Brain microvascular endothelial cell (primary cell): ENCODE results near the gene CPXM2.

ENCODE experiments used
- DNase-seq: peaks from one replicate; pipeline ENCODE4 v3.0.0-alpha.2; 2020
- H3K27ac ChIP-seq: fragments of 250-450 bp; sonication (Bioruptor Pico); 2 replicates; pipeline ENCODE4 v1.5.1; 2020; ENCODE audit warnings: mild to moderate bottlenecking, moderate library complexity
- H3K27me3 ChIP-seq: fragments of 250-450 bp; sonication (Bioruptor Pico); replicated peaks from 2 replicates; pipeline ENCODE4 v1.5.1; 2020; ENCODE audit warnings: mild to moderate bottlenecking
- H3K36me3 ChIP-seq: fragments of 250-450 bp; sonication (Bioruptor Pico); replicated peaks from 2 replicates; pipeline ENCODE4 v1.5.1; 2020; ENCODE audit warnings: mild to moderate bottlenecking
- H3K4me3 ChIP-seq: 2 replicates; pipeline ENCODE4 v1.5.1; 2011; ENCODE audit warnings: low read depth, mild to moderate bottlenecking, control low read depth, low read length, moderate library complexity
- in situ Hi-C: cut with HindIII; loops from 2 replicates; pipeline ENCODE4 v1.10.0; 2017; ENCODE audit warnings: low sequenced_read_pairs, low pct_ligation_motif_present
- TF ChIP-seq, protein P1 (sequence below): IDR thresholded peaks from 2 replicates; pipeline ENCODE4 v1.5.1; 2011; ENCODE audit warnings: low read depth, mild to moderate bottlenecking, moderate library complexity, low read length, control low read depth, inconsistent platforms; ENCODE audit errors: missing control alignments

CPXM2 gene

DNA sequence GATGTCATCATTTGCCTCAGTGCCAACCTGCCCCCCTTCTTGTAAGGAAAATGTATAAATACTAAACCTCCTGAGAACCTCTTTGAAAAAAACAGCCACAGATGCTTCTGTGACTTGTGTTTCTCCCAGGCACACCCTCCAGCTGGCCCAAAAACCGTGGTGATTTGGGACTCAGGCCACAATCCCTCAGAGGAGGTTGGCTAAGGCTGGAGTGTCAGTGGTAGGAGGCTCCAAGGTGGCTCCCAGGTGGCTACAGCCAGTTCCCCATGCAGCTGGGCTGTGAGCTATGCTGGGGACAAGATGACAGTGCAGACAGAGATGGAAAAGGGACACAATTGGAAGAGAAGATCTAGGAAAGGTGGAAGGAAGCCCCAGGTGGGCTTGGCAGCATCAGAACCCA is 104.7 kb downstream of the CPXM2 start:
- in situ Hi-C loops = no loop called here
- Histone ChIP-seq H3K4me3 (no peak overlapping the region), H3K27me3 (no peaks in the 10 kb centered on the region), H3K27ac (no peak overlapping the region), H3K36me3 (no peaks in the 10 kb centered on the region)
- DNase-seq = no peak
- TF ChIP-seq, protein P1, sequence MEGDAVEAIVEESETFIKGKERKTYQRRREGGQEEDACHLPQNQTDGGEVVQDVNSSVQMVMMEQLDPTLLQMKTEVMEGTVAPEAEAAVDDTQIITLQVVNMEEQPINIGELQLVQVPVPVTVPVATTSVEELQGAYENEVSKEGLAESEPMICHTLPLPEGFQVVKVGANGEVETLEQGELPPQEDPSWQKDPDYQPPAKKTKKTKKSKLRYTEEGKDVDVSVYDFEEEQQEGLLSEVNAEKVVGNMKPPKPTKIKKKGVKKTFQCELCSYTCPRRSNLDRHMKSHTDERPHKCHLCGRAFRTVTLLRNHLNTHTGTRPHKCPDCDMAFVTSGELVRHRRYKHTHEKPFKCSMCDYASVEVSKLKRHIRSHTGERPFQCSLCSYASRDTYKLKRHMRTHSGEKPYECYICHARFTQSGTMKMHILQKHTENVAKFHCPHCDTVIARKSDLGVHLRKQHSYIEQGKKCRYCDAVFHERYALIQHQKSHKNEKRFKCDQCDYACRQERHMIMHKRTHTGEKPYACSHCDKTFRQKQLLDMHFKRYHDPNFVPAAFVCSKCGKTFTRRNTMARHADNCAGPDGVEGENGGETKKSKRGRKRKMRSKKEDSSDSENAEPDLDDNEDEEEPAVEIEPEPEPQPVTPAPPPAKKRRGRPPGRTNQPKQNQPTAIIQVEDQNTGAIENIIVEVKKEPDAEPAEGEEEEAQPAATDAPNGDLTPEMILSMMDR = no peak

DNA sequence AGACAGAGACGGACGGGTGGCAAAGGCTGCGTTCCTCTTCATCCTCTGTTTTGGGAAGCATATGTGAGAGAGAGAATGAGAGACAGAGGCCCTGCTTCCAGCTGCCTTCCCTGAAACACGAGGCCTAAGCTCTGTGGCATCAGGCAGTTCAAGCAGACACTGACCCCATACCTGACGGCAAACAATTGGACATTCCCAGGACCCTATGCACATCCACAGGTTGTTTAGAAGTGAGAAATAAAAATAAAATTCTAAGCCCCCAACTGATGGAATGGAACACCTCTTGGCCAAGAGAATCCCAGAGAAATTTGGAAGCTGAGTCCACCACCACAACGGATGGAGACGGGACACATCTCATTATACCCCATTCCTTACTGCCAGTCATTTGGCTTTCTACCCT is 105.3 kb downstream of the CPXM2 start:
- DNase-seq = no peak
- Histone ChIP-seq H3K36me3 (no peaks in the 10 kb centered on the region), H3K4me3 (no peak overlapping the region), H3K27ac (no peak overlapping the region), H3K27me3 (no peaks in the 10 kb centered on the region)
- TF ChIP-seq, protein P1 = no peak
- in situ Hi-C loops = no loop called here

DNA sequence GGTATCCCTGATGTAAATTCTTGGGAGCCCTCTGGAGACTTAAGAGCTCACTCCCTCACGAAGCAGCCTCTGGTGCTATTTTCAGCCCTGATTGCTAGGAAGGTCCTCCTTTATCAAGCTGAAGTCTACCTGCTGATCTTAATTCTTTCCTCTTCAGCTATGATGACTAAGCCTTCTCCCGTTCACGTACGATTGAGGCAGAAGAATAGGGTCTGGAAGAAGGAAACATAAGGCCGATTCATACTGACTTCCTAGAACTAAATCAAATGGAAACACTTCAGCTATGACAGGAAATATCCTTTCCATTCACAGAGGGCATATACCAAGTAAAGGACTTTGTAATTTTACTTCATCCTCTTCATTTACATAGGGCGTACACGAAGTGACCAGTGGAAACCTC is 107.0 kb downstream of the CPXM2 start:
- no peak overlapping the region for H3K4me3 ChIP-seq
- no peaks in the 10 kb centered on the region for H3K27me3 ChIP-seq
- no peaks in the 10 kb centered on the region for H3K36me3 ChIP-seq
- in situ Hi-C loops = no loop called here
- DNase-seq = no peak
- TF ChIP-seq, protein P1 = no peak
- no peak overlapping the region for H3K27ac ChIP-seq

DNA sequence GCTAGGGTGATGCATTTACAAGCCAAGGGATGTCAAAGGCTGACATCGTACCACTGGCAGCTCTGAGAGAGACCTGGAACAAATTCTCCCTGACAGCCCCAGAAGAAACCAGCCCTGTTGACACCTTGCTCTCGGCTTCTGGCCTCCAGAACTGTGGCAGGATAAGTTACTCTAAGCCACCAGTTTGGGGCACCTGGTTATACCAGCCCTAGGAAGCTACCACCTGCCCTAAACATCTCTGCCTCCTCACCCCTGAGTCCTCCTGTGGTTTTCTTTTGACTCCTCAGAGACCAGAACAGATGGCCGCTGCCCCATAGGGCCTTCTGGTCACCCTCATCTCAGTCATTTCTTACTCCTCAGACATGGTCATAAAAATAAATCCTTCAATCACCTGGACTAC is 107.4 kb downstream of the CPXM2 start:
- TF ChIP-seq, protein P1 = no peak

DNA sequence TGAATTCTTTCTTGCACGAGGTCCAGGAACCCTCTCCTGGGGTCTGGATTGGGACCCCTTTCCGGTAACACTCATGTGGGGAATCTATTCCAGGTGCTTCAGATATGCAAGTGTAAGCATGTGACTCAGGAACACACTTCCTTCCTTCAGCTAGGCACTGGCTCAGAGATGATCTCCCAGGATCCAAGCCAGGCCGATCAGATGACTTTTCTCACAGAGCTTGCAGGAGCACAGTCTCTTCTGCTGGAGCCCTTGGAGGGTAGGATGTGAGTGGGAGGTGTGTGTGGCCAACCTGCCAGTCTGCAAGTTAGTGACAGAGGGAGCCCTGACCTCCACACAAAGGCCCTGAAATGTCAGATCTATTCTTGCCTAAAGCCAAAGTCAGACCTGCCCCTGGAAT is 108.3 kb downstream of the CPXM2 start:
- in situ Hi-C loops = no loop called here
- TF ChIP-seq, protein P1 = no peak
- Histone ChIP-seq H3K4me3 (no peak overlapping the region), H3K36me3 (no peaks in the 10 kb centered on the region), H3K27ac (no peak overlapping the region), H3K27me3 (no peaks in the 10 kb centered on the region)
- DNase-seq = no peak

More for the DNA sequence above, 107.4 kb downstream of the CPXM2 start:
- Histone ChIP-seq H3K27ac (no peak overlapping the region), H3K36me3 (no peaks in the 10 kb centered on the region), H3K27me3 (no peaks in the 10 kb centered on the region), H3K4me3 (no peak overlapping the region)
- DNase-seq = no peak
- in situ Hi-C loops = no loop called here

DNA sequence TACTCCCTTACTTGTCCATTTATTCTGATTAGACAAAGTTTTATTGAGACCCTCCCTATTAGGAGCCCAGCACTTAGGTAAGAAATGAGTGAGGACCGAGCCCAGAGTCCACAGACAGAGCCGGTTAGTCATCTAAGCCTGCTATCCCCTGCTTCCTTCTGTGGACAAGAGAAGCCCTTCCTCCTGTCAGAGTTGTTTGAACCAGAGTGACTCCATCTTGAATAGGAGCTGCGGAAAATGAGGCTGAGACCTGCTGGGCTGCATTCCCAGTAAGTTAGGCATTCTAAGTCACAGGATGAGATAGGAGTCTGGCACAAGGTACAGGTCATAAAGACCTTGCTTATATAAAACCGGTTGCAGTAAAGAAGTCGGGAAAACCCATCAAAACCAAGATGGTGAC is 109.1 kb downstream of the CPXM2 start:
- Histone ChIP-seq H3K4me3 (no peak overlapping the region), H3K27me3 (no peaks in the 10 kb centered on the region), H3K27ac (no peak overlapping the region), H3K36me3 (no peaks in the 10 kb centered on the region)
- DNase-seq = no peak
- in situ Hi-C loops = no loop called here
- TF ChIP-seq, protein P1 = no peak
